ENCODE measurements around the gene LRMDA.
"Not testable (repeated sequence)": the region's sequence is repeated elsewhere in the genome, so short reads cannot be mapped to it uniquely, and the experiment has no call there.

The LRMDA gene

DNA sequence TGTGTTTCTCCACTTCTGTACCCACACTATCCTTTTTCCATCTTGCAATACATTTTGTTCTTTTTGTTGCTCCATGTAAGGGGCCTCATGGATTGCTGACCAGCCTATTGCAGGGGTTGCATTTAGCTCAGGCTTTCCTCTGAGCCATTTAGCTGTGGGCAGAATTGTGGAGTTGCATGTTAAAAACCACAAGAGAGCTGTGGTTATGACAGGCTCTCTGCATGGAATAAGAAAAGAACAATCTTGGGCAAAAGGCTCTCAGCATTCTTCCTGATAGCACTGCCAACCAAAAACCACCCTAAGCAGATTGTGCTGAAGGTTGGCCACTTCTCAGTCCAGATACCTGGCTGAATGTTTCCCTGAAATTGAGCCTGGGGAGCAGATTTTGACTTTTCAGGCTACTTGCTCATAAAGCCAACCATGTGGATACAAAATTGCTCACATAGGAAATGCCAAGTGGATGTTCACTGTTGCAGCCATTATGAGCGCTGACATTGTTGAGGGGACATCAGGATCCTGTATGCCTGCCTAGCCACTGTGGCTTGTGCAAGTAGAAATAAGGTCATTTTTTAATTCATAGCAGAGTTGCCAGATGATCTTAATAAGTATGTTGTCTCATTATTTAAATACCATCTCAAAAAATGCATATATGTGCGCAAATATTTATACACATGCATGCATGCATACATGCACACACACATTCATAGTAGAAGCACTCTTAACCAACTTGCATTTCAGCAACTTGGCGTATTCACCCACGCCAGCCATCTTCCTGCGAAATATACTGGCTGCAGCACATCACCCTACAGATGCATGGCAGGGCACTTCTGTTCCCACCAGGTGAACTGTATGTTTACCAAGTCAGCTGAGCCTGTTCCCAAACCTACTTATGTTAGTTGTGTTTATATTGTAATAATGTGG is 695.4 kb downstream of the LRMDA start:
- H3K4me3 ChIP-seq (ENCODE audit: low read length), result no peak overlapping the region
- no peak for TF ChIP-seq ZNF274 (IDR thresholded peaks at IDR 0.05; ENCODE audit: low read depth, low read length)

- no peak overlapping the region for H3K4me3 ChIP-seq (ENCODE audit: low read length)
- TF ChIP-seq ZNF274 (IDR thresholded peaks at IDR 0.05; ENCODE audit: low read depth, low read length), result no peak
Measured at GRCh38 chr10:76127984-76128589, 696.7 kb downstream of the LRMDA start.

DNA sequence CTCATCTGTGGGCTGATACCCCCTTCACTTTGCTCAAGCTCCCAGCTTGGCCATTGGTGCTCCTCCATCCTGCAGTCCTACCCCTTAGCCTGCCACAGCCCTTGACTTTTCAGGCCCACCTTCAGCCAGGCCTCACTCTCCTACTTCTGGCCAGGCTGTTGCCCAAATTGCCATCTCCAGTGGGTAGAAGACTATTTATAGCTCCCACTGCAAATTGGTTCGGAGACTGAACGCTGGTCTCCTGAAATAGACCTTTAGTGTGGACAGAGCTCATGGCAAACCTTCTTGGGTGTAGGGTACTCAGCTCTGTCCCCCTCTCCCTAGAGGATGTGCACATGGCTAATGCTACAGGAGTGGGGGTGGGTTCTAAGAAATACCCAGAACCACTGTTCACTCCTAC is 697.8 kb downstream of the LRMDA start:
- H3K4me3 ChIP-seq (ENCODE audit: low read length), result no peak overlapping the region
- TF ChIP-seq ZNF274 (IDR thresholded peaks at IDR 0.05; ENCODE audit: low read depth, low read length), result no peak

DNA sequence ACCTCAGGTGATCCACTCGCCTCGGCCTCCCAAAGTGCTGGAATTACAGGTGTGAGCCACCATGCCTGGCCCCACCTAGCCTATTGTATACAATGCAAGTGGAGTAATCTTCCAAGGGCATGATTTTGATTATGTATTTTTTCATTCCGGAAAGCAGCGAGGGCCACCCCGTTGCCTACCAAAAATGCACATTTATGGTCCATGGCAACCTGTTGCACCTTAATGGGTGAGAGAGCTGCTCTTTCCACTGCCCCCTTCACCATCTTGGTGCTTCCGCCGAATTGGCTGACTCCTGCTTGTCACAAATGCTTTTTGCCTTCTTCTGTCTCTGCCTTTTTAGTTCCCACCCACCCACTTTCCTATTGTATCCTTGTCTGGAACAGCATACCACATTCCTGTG is 699.5 kb downstream of the LRMDA start:
- no peak overlapping the region for H3K4me3 ChIP-seq (ENCODE audit: low read length)
- TF ChIP-seq ZNF274 (IDR thresholded peaks at IDR 0.05; ENCODE audit: low read depth, low read length), result no peak

- no peak overlapping the region for H3K4me3 ChIP-seq (ENCODE audit: low read length)
- TF ChIP-seq ZNF274 (IDR thresholded peaks at IDR 0.05; ENCODE audit: low read depth, low read length), result no peak
Measured at GRCh38 chr10:76133597-76134255, 702.3 kb downstream of the LRMDA start.

DNA sequence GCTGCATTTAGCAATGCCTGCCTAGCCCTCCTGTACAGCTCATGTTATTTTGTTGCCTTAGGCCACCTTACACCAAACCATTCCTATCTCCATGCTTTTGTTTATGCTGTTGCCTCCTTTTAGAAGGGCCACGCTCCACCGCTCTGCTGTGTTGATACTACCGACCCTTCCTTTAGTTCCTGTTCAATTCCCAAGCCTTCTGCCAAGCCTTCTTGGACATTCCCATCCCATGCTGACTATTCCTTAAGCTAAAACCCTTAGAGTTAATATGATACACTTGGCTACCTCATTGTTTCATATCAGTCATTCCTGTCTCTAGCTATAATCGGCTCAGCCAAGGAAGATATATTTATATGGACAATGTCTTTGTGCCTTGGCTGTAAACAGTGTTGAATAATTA is 705.5 kb downstream of the LRMDA start:
- H3K4me3 ChIP-seq (ENCODE audit: low read length), result no peak overlapping the region
- no peak for TF ChIP-seq ZNF274 (IDR thresholded peaks at IDR 0.05; ENCODE audit: low read depth, low read length)

GRCh38 chr10:76138286-76138685 is 706.9 kb downstream of the LRMDA start:
- TF ChIP-seq ZNF274 (IDR thresholded peaks at IDR 0.05; ENCODE audit: low read depth, low read length), result no peak
- H3K4me3 ChIP-seq (ENCODE audit: low read length), result no peak overlapping the region

- H3K4me3 ChIP-seq (ENCODE audit: low read length), result no peak overlapping the region
- no peak for TF ChIP-seq ZNF274 (IDR thresholded peaks at IDR 0.05; ENCODE audit: low read depth, low read length)
Measured at GRCh38 chr10:76138906-76139305, 707.5 kb downstream of the LRMDA start.

DNA sequence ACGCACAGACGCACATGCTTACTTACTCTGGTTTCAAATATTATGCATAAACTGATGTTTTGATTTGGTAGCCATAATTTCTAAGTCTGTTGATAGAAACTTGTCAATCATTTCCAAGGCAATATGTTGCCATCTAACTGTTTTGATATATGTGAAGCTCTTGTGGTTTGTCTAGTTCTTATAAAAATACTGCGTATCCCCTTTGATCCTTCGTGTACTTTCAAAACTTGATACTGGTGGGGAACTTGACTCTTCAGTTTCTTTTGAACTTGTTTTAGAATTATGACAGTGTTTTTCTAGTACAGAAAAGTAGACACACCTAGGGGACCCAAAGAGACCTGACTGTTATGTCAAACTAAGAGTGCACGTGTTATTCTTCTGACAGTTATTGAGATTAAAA is 708.0 kb downstream of the LRMDA start:
- no peak for TF ChIP-seq ZNF274 (IDR thresholded peaks at IDR 0.05; ENCODE audit: low read depth, low read length)
- no peak overlapping the region for H3K4me3 ChIP-seq (ENCODE audit: low read length)

GRCh38 chr10:76141376-76141775 is 710.0 kb downstream of the LRMDA start:
- no peak for TF ChIP-seq ZNF274 (IDR thresholded peaks at IDR 0.05; ENCODE audit: low read depth, low read length)

GRCh38 chr10:76148217-76148616 is 716.8 kb downstream of the LRMDA start:
- not testable (repeated sequence) for H3K4me3 ChIP-seq (ENCODE audit: low read length)

More at GRCh38 chr10:76141376-76141775, 710.0 kb downstream of the LRMDA start:
- no peak overlapping the region for H3K4me3 ChIP-seq (ENCODE audit: low read length)

DNA sequence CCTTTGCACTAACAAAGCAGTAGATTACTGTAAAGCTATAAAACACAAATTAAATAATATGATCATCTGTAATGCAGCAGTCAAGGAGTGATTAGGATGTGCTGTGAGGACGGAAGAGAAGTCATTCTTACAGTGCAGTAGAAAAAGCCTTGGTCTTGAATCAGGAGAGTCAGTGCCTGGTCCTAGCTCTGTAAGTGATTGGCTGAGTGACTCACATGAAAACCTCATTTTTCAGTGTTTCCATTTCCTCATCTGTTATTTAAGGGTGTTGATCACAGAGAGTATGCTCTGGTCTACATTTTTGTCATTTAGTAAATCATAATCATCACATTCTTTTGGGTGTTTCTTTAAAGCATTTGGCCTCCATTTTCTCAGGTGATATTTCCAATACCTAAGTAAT is 717.8 kb downstream of the LRMDA start:
- TF ChIP-seq ZNF274 (IDR thresholded peaks at IDR 0.05; ENCODE audit: low read depth, low read length), result no peak
- H3K4me3 ChIP-seq (ENCODE audit: low read length), result no peak overlapping the region

DNA sequence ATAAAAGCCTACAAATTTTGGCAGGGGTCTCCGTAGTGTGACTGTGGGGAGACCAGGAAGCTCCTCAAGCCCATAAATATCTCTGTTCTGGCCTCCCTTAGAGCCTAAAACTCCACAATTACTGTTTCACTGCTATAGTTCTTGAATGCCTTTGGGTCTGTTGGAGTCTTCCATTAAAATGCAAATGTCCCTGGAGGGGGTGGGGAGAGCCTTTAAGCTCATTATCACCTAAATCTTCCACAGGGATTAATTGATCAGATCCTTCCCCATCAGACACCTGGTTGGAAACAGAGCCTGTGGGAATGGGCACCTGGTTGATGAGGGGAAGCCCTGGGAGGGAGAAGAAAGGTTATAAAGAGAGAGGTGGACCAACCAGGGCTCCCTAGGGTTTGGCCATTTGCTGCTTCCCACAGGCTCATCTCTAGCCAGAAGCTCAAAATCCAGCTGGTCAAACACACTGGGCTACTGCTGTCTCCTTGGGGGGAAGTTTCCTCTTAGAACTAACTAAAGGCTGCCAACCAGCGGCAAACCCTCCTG is 718.2 kb downstream of the LRMDA start:
- no peak for TF ChIP-seq ZNF274 (IDR thresholded peaks at IDR 0.05; ENCODE audit: low read depth, low read length)
- no peak overlapping the region for H3K4me3 ChIP-seq (ENCODE audit: low read length)

- H3K4me3 ChIP-seq (ENCODE audit: low read length), result no peak overlapping the region
- TF ChIP-seq ZNF274 (IDR thresholded peaks at IDR 0.05; ENCODE audit: low read depth, low read length), result no peak
Measured at GRCh38 chr10:76150139-76150875, 718.9 kb downstream of the LRMDA start.

Data from GM08714 (cell line).